Spleen (tissue), 11 donors: ENCODE measurements around the gene PTK6. TPM values are rescaled to one million over a fixed set of nuclear protein-coding genes. Genes with fewer than 3 reads are reported as not detected.
A peak's percentile ranks its signal among the peaks of the same experiment; 100 is the strongest.

Experiments used
- DNase-seq: peaks from one replicate; pipeline ENCODE4 v3.0.0-alpha.2; 2020
- H3K27ac ChIP-seq, 8 donors: fragments of 200-600 bp; sonication (generic) in 7 of 8; 1 replicate in 4 of 8; 2 replicates in 4 of 8; pipeline versions ENCODE4 v1.5.0 to v1.8.0; 2016 to 2021; ENCODE audit warnings: inconsistent platforms in 4 of 8, mild to moderate bottlenecking in 4 of 8, moderate library complexity in 1 of 8
- H3K27me3 ChIP-seq, 7 donors: fragments of 200-600 bp; sonication (generic) in 6 of 7; replicated peaks in 1 of 7; 1 replicate in 4 of 7; 2 replicates in 3 of 7; pipeline versions ENCODE4 v1.5.0 to v1.8.0; 2016 to 2021; ENCODE audit warnings: inconsistent platforms in 3 of 7, mild to moderate bottlenecking in 1 of 7
- H3K36me3 ChIP-seq, 6 donors: fragments of 200-600 bp; sonication (generic) in 5 of 6; 1 replicate in 4 of 6; 2 replicates in 2 of 6; pipeline versions ENCODE4 v1.5.0 to v1.8.0; 2016 to 2021; ENCODE audit warnings: inconsistent platforms in 2 of 6
- H3K4me1 ChIP-seq, 6 donors: fragments of 200-600 bp; sonication (generic) in 5 of 6; 1 replicate in 3 of 6; 2 replicates in 3 of 6; pipeline versions ENCODE4 v1.5.0 to v1.8.0; 2016 to 2021; ENCODE audit warnings: inconsistent platforms in 3 of 6
- H3K4me3 ChIP-seq, 8 donors: fragments of 200-600 bp; sonication (generic) in 7 of 8; 1 replicate in 4 of 8; 2 replicates in 4 of 8; pipeline versions ENCODE4 v1.5.0 to v1.8.0; 2016 to 2021; ENCODE audit warnings: inconsistent platforms in 4 of 8, mild to moderate bottlenecking in 4 of 8, moderate library complexity in 2 of 8
- H3K9me3 ChIP-seq, 8 donors: fragments of 200-600 bp; sonication (generic) in 7 of 8; 1 replicate in 4 of 8; 2 replicates in 4 of 8; pipeline versions ENCODE4 v1.5.0 to v1.8.0; 2016 to 2021; ENCODE audit warnings: inconsistent platforms in 4 of 8
- CTCF ChIP-seq, 11 experiments: fragments of 200-600 bp in 7 of 11; fragments of 450-650 bp in 4 of 11; sonication (generic) in 4 of 11; IDR thresholded peaks in 8 of 11; conservative IDR thresholded peaks in 3 of 11; 1 replicate in 7 of 11; 2 replicates in 4 of 11; pipeline versions ENCODE4 v1.4.0 to v1.8.0; 2016 to 2021; ENCODE audit warnings: antibody characterized with exemption in 11 of 11, inconsistent platforms in 4 of 11, mild to moderate bottlenecking in 1 of 11
- POLR2A ChIP-seq, 3 donors: fragments of 450-650 bp; IDR thresholded peaks; one replicate each; pipeline ENCODE4 v1.5.1; 2017; ENCODE audit warnings: antibody characterized with exemption in 3 of 3, mild to moderate bottlenecking in 1 of 3
- POLR2AphosphoS5 ChIP-seq, 3 donors: sonication (generic); formaldehyde crosslinking; IDR thresholded peaks; one replicate each; pipeline ENCODE4 v1.5.1; 2017; ENCODE audit warnings: antibody characterized with exemption in 3 of 3
- whole genome bisulfite sequencing, 5 donors: extraction: QIAGEN DNeasy Blood & Tissue Kit in 3 of 5; methylation state at CpG; one replicate each; pipeline versions ENCODE4 v1.1.5 to v1.1.7; 2013 to 2018; 5-methylcytosine and 5-hydroxymethylcytosine counted together
- intact Hi-C: fragments of 100-400 bp; cut with DNase I; formaldehyde crosslinking; loops from one replicate; pipeline ENCODE4 v1.15.0; 2023; ENCODE audit warnings: low total_unique reads
- polyA plus RNA-seq, 3 donors: library from polyadenylated mRNA; stranded (reverse); fragments of 200-250 nt; gene quantifications; one replicate each; pipeline ENCODE4 v1.2.1, GENCODE V29; 2013
- total RNA-seq, 7 donors: library from RNA; depleted of rRNA in 3 of 7; stranded (reverse); fragments of >200 nt in 3 of 7; fragmentation: NEBNext Ultra II Directional in 4 of 7; extraction: Animal tissue kit (Norgen Biotek cat#: 25700) in 4 of 7; gene quantifications; one replicate each; pipeline versions ENCODE4 v1.1.0 to v1.2.1, GENCODE V29; 2016 to 2021
- donor health status: healthy with polysubstance abuse.
- donor health status: DM: no; HTN: no; CAD: no; lungs with moderate emphysema.
- donor health status: DM: no; HTN: no; CAD: no.
- donor health status: Bipolar disorder and iron deficiency.
- donor health status: healthy.
- donor health status: DM: no; HTN: no; CAD: no.
- donor health status: DM: yes; HTN: yes; CAD: no.

Gene PTK6
- total and polyA plus RNA-seq, 10 donors, result 0.20 to 1.0 (median 0.71) TPM

- H3K27me3 ChIP-seq, result peaks cover 0 to 34% (median 4%) of the 10 kb centered on the region in 7 donors
- H3K4me1 ChIP-seq, result peaks cover 5 to 90% (median 59%) of the 10 kb centered on the region in 6 donors
- H3K27ac ChIP-seq, result no peak overlapping the region
- intact Hi-C loops, result no loop called here
- H3K9me3 ChIP-seq, result no peaks in the 10 kb centered on the region
- 63 to 85% (median 80%) methylated on average over 17 to 27 of the region's 27 CpGs for WGBS, 5 donors
- no peak for DNase-seq
- TF ChIP-seq POLR2AphosphoS5 (IDR thresholded peaks at IDR 0.05), result no peak
- no peak for TF ChIP-seq POLR2A (IDR thresholded peaks at IDR 0.05)
- no peak for TF ChIP-seq CTCF (IDR thresholded peaks at IDR 0.05 in 8 of 11, conservative IDR thresholded peaks at IDR 0.05 in 3 of 11)
- no peak overlapping the region for H3K4me3 ChIP-seq
- H3K36me3 ChIP-seq, result no peaks in the 10 kb centered on the region
These were observed 7.2 kb upstream of the PTK6 start for GRCh38 chr20:63544241-63544957.

DNA sequence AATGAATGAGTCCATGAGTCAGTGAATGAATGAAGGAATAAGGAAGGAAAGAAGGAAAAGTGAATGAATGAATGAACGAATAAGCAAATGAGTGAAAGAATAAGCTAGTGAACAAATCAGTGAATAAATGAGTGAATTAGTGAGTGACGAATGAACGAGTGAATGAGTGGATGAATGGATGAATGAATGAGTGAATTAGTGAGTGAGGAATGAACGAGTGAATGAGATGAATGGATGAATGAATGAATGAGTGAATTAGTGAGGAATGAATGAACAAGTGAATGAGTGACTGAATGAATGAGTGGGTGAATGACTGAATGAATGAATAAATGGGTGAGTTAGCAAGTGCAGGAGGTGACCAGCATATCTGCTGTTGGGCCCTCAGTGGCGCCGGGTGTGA, 6.6 kb upstream of the PTK6 start:
- intact Hi-C loops, result no loop called here
- peaks cover 0 to 27% (median 3%) of the 10 kb centered on the region in 7 donors for H3K27me3 ChIP-seq
- H3K9me3 ChIP-seq, result no peaks in the 10 kb centered on the region
- DNase-seq, result no peak
- WGBS, 5 donors, result 82 to 93% (median 87%) methylated on average over 6 of the region's 6 CpGs
- H3K4me3 ChIP-seq, result no peak overlapping the region
- TF ChIP-seq POLR2AphosphoS5 (IDR thresholded peaks at IDR 0.05) (no peak), CTCF (IDR thresholded peaks at IDR 0.05 in 8 of 11, conservative IDR thresholded peaks at IDR 0.05 in 3 of 11) (no peak), POLR2A (IDR thresholded peaks at IDR 0.05) (no peak)
- no peak overlapping the region for H3K27ac ChIP-seq
- no peaks in the 10 kb centered on the region for H3K36me3 ChIP-seq
- peaks cover 11 to 95% (median 64%) of the 10 kb centered on the region in 6 donors for H3K4me1 ChIP-seq

DNA sequence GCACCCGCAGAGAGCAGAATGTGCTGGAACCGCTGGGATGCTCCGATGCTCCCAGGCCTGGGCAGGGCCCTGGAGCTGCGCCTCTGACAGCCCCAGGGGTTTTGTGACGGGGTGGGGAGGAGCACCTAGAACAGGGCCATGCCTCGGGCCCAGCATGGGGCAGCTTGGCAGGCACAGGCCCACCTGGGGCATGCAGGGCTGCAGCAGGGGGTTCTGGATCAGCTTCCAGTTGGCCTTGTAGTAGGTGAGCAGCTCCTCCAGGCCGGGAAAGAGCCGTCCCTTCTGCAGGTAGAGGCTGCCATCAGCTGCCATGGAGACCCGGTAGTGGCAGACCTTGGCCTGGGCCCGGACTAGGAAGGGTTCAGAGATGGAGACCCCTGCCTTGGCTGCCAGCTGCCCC, 6.0 kb upstream of the PTK6 start:
- Histone ChIP-seq H3K4me1 (peaks cover 13 to 95% (median 67%) of the 10 kb centered on the region in 6 donors), H3K36me3 (no peaks in the 10 kb centered on the region), H3K4me3 (peak overlapping the region in 1 of 8 donors; percentile 43), H3K27me3 (peaks cover 0 to 21% (median 0%) of the 10 kb centered on the region in 7 donors), H3K9me3 (no peaks in the 10 kb centered on the region), H3K27ac (peak overlapping the region in 5 of 8 donors; percentile 69 to 88 (median 84))
- TF ChIP-seq CTCF (IDR thresholded peaks at IDR 0.05 in 8 of 11, conservative IDR thresholded peaks at IDR 0.05 in 3 of 11) (no peak), POLR2A (IDR thresholded peaks at IDR 0.05) (no peak), POLR2AphosphoS5 (IDR thresholded peaks at IDR 0.05) (no peak)
- intact Hi-C loops, result no loop called here
- no peak for DNase-seq
- WGBS, 5 donors, result 77 to 88% (median 82%) methylated on average over 3 to 10 of the region's 10 CpGs

- peaks cover 11 to 95% (median 67%) of the 10 kb centered on the region in 6 donors for H3K4me1 ChIP-seq
- no peaks in the 10 kb centered on the region for H3K36me3 ChIP-seq
- peak overlapping the region in 2 of 8 donors; percentile 4 to 43 for H3K4me3 ChIP-seq
- H3K9me3 ChIP-seq, result no peaks in the 10 kb centered on the region
- intact Hi-C loops, result no loop called here
- peak; percentile 88 for DNase-seq
- H3K27me3 ChIP-seq, result peaks cover 0 to 16% (median 0%) of the 10 kb centered on the region in 7 donors
- WGBS, 5 donors, result 58 to 79% (median 67%) methylated on average over 8 to 10 of the region's 10 CpGs
- TF ChIP-seq POLR2A (IDR thresholded peaks at IDR 0.05), result no peak
- peak in 2 of 3 donors; percentile 6 to 22 for TF ChIP-seq POLR2AphosphoS5 (IDR thresholded peaks at IDR 0.05)
- peak overlapping the region in 7 of 8 donors; percentile 63 to 88 (median 79) for H3K27ac ChIP-seq
These were observed 5.5 kb upstream of the PTK6 start for GRCh38 chr20:63542696-63543095.
